ENCODE data around the gene SVOPL.

SVOPL gene

GRCh38 chr7:138727336-138728099 is 26.4 kb upstream of the SVOPL start:
- ChIA-PET POLR2A (interaction anchor here (0.5 kb wide), 1 partner anchor 17 kb away, joined by 5 read pairs; no protein-coding TSS in a partner anchor), CTCF (interaction anchor here (1.0 to 1.1 kb wide), 2 partner anchors 10 to 11 kb away, joined by 3 to 4 read pairs; no protein-coding TSS in a partner anchor)
- no peaks in the 10 kb centered on the region for H3K36me3 ChIP-seq (ENCODE audit: control insufficient read depth in 4 of 4, insufficient read depth in 4 of 4, low read length in 3 of 4)
- H3K9me3 ChIP-seq (ENCODE audit: control extremely low read depth in 1 of 5, control insufficient read depth in 4 of 5, insufficient read depth in 2 of 5, low read depth in 1 of 5, low read length in 4 of 5): no peaks in the 10 kb centered on the region
- 89% methylated on average over 9 of the region's 10 CpGs for WGBS (ENCODE audit: insufficient coverage)
- no peaks in the 10 kb centered on the region for H3K27me3 ChIP-seq (replicated peaks in 2 of 5; ENCODE audit: control insufficient read depth in 4 of 5, insufficient read depth in 5 of 5, low read length in 4 of 5)
- no peak overlapping the region for H3K4me3 ChIP-seq (ENCODE audit: control insufficient read depth in 1 of 7, extremely low read depth in 1 of 7, insufficient read depth in 4 of 7, low read depth in 2 of 7, low read length in 6 of 7)
- no peaks in the 10 kb centered on the region for H3K4me1 ChIP-seq (ENCODE audit: control extremely low read depth in 1 of 4, control insufficient read depth in 4 of 4, insufficient read depth in 4 of 4, low read length in 3 of 4)
- no peak for DNase-seq
- H3K27ac ChIP-seq (ENCODE audit: insufficient read depth in 1 of 2, low read depth in 1 of 2, low read length in 2 of 2, poor library complexity in 1 of 2, severe bottlenecking in 2 of 2): no peak overlapping the region

- Histone ChIP-seq H3K9me3 (ENCODE audit: control extremely low read depth in 1 of 5, control insufficient read depth in 4 of 5, insufficient read depth in 2 of 5, low read depth in 1 of 5, low read length in 4 of 5) (no peaks in the 10 kb centered on the region), H3K27me3 (replicated peaks in 2 of 5; ENCODE audit: control insufficient read depth in 4 of 5, insufficient read depth in 5 of 5, low read length in 4 of 5) (no peaks in the 10 kb centered on the region), H3K36me3 (ENCODE audit: control insufficient read depth in 4 of 4, insufficient read depth in 4 of 4, low read length in 3 of 4) (no peaks in the 10 kb centered on the region), H3K4me1 (ENCODE audit: control extremely low read depth in 1 of 4, control insufficient read depth in 4 of 4, insufficient read depth in 4 of 4, low read length in 3 of 4) (no peaks in the 10 kb centered on the region), H3K27ac (ENCODE audit: insufficient read depth in 1 of 2, low read depth in 1 of 2, low read length in 2 of 2, poor library complexity in 1 of 2, severe bottlenecking in 2 of 2) (no peak overlapping the region), H3K4me3 (ENCODE audit: control insufficient read depth in 1 of 7, extremely low read depth in 1 of 7, insufficient read depth in 4 of 7, low read depth in 2 of 7, low read length in 6 of 7) (no peak overlapping the region)
- POLR2A ChIA-PET: no interaction called here
- DNase-seq: no peak
- WGBS (ENCODE audit: insufficient coverage): 89% methylated on average over 8 of the region's 9 CpGs
- CTCF ChIA-PET: interaction anchor here (0.7 to 1.1 kb wide), 3 partner anchors 11 to 141 kb away, joined by 3 to 4 read pairs (median 3); no protein-coding TSS in a partner anchor
Measured at GRCh38 chr7:138726288-138726687, 25.1 kb upstream of the SVOPL start.

GRCh38 chr7:138720286-138720685 is 19.1 kb upstream of the SVOPL start:
- DNase-seq: no peak
- WGBS (ENCODE audit: insufficient coverage): 91% methylated on average over 1 of the region's 4 CpGs
- Histone ChIP-seq H3K36me3 (ENCODE audit: control insufficient read depth in 4 of 4, insufficient read depth in 4 of 4, low read length in 3 of 4) (no peaks in the 10 kb centered on the region), H3K9me3 (ENCODE audit: control extremely low read depth in 1 of 5, control insufficient read depth in 4 of 5, insufficient read depth in 2 of 5, low read depth in 1 of 5, low read length in 4 of 5) (no peaks in the 10 kb centered on the region), H3K27ac (ENCODE audit: insufficient read depth in 1 of 2, low read depth in 1 of 2, low read length in 2 of 2, poor library complexity in 1 of 2, severe bottlenecking in 2 of 2) (no peak overlapping the region), H3K4me3 (ENCODE audit: control insufficient read depth in 1 of 7, extremely low read depth in 1 of 7, insufficient read depth in 4 of 7, low read depth in 2 of 7, low read length in 6 of 7) (no peak overlapping the region), H3K4me1 (ENCODE audit: control extremely low read depth in 1 of 4, control insufficient read depth in 4 of 4, insufficient read depth in 4 of 4, low read length in 3 of 4) (peaks cover 0 to 12% (median 7%) of the 10 kb centered on the region in 4 experiments), H3K27me3 (replicated peaks in 2 of 5; ENCODE audit: control insufficient read depth in 4 of 5, insufficient read depth in 5 of 5, low read length in 4 of 5) (no peaks in the 10 kb centered on the region)
- ChIA-PET POLR2A (no interaction called here), CTCF (no interaction called here)

DNA sequence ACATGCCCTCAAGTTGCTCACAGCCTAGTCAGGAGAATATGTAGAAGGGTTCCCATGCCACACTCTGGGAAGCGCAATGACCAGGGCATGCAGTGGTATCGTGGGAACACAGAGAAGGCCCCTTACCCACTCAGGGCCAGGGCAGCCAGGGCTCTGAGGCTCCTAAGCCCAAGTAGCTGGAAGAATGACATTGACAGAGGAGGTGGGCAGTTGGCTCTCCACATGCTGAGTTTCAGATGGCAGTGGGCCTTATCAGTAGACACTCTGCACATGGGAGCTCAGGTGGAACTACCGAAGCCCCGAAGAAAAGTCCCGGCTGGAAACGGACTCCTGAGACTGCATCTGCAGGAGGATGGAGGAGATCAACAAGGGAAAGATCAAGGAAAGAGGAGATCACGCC is 15.7 kb upstream of the SVOPL start:
- Histone ChIP-seq H3K36me3 (ENCODE audit: control insufficient read depth in 4 of 4, insufficient read depth in 4 of 4, low read length in 3 of 4) (no peaks in the 10 kb centered on the region), H3K4me3 (ENCODE audit: control insufficient read depth in 1 of 7, extremely low read depth in 1 of 7, insufficient read depth in 4 of 7, low read depth in 2 of 7, low read length in 6 of 7) (no peak overlapping the region), H3K27me3 (replicated peaks in 2 of 5; ENCODE audit: control insufficient read depth in 4 of 5, insufficient read depth in 5 of 5, low read length in 4 of 5) (no peaks in the 10 kb centered on the region), H3K4me1 (ENCODE audit: control extremely low read depth in 1 of 4, control insufficient read depth in 4 of 4, insufficient read depth in 4 of 4, low read length in 3 of 4) (peaks cover 0 to 14% (median 10%) of the 10 kb centered on the region in 4 experiments), H3K9me3 (ENCODE audit: control extremely low read depth in 1 of 5, control insufficient read depth in 4 of 5, insufficient read depth in 2 of 5, low read depth in 1 of 5, low read length in 4 of 5) (no peaks in the 10 kb centered on the region), H3K27ac (ENCODE audit: insufficient read depth in 1 of 2, low read depth in 1 of 2, low read length in 2 of 2, poor library complexity in 1 of 2, severe bottlenecking in 2 of 2) (no peak overlapping the region)
- ChIA-PET POLR2A (interaction anchor here (1.2 to 4.4 kb wide), 3 partner anchors 11 to 715 kb away, joined by 3 to 23 read pairs (median 23); partner anchors contain the start of gene CREB3L2), CTCF (interaction anchor here (0.7 to 2.4 kb wide), 5 partner anchors 13 to 112 kb away, joined by 3 to 6 read pairs (median 4); no protein-coding TSS in a partner anchor)
- no peak for DNase-seq
- 96% methylated on average over 5 of the region's 7 CpGs for WGBS (ENCODE audit: insufficient coverage)

GRCh38 chr7:138713191-138713590 is 12.0 kb upstream of the SVOPL start:
- H3K27me3 ChIP-seq (replicated peaks in 2 of 5; ENCODE audit: control insufficient read depth in 4 of 5, insufficient read depth in 5 of 5, low read length in 4 of 5): no peaks in the 10 kb centered on the region
- no peaks in the 10 kb centered on the region for H3K9me3 ChIP-seq (ENCODE audit: control extremely low read depth in 1 of 5, control insufficient read depth in 4 of 5, insufficient read depth in 2 of 5, low read depth in 1 of 5, low read length in 4 of 5)
- CTCF ChIA-PET: interaction anchor here (0.6 to 1.0 kb wide), 6 partner anchors 8 to 296 kb away, joined by 3 to 5 read pairs (median 3); no protein-coding TSS in a partner anchor
- H3K4me3 ChIP-seq (ENCODE audit: control insufficient read depth in 1 of 7, extremely low read depth in 1 of 7, insufficient read depth in 4 of 7, low read depth in 2 of 7, low read length in 6 of 7): no peak overlapping the region
- POLR2A ChIA-PET: no interaction called here
- no peak overlapping the region for H3K27ac ChIP-seq (ENCODE audit: insufficient read depth in 1 of 2, low read depth in 1 of 2, low read length in 2 of 2, poor library complexity in 1 of 2, severe bottlenecking in 2 of 2)
- 57% methylated on average over 5 of the region's 7 CpGs for WGBS (ENCODE audit: insufficient coverage)
- no peak for DNase-seq
- no peaks in the 10 kb centered on the region for H3K36me3 ChIP-seq (ENCODE audit: control insufficient read depth in 4 of 4, insufficient read depth in 4 of 4, low read length in 3 of 4)
- H3K4me1 ChIP-seq (ENCODE audit: control extremely low read depth in 1 of 4, control insufficient read depth in 4 of 4, insufficient read depth in 4 of 4, low read length in 3 of 4): peaks cover 1 to 23% (median 15%) of the 10 kb centered on the region in 4 experiments

DNA sequence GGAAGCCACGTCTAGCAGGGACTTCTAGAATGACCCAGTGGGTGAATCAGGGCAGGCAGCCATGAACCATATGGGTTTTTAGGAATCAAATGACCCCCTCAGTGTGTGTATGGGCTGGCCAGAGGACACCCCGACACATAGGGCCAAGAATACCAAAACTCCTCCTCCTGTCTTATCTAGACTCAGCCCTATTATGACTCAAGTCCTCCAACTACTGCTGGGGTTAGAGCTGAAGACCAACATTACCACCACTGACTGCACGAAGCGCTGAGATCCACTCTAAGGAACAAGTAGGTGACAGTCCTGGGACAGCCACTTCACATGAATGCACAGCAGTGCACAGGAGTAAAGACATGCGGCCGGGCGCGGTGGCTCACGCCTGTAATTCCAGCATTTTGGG is 11.5 kb upstream of the SVOPL start:
- 88% methylated on average over 7 of the region's 9 CpGs for WGBS (ENCODE audit: insufficient coverage)
- no peak overlapping the region for H3K27ac ChIP-seq (ENCODE audit: insufficient read depth in 1 of 2, low read depth in 1 of 2, low read length in 2 of 2, poor library complexity in 1 of 2, severe bottlenecking in 2 of 2)
- H3K27me3 ChIP-seq (replicated peaks in 2 of 5; ENCODE audit: control insufficient read depth in 4 of 5, insufficient read depth in 5 of 5, low read length in 4 of 5): no peaks in the 10 kb centered on the region
- peaks cover 1 to 23% (median 12%) of the 10 kb centered on the region in 4 experiments for H3K4me1 ChIP-seq (ENCODE audit: control extremely low read depth in 1 of 4, control insufficient read depth in 4 of 4, insufficient read depth in 4 of 4, low read length in 3 of 4)
- no peak overlapping the region for H3K4me3 ChIP-seq (ENCODE audit: control insufficient read depth in 1 of 7, extremely low read depth in 1 of 7, insufficient read depth in 4 of 7, low read depth in 2 of 7, low read length in 6 of 7)
- no peaks in the 10 kb centered on the region for H3K36me3 ChIP-seq (ENCODE audit: control insufficient read depth in 4 of 4, insufficient read depth in 4 of 4, low read length in 3 of 4)
- ChIA-PET POLR2A (no interaction called here), CTCF (interaction anchor here (0.6 to 1.4 kb wide), 3 partner anchors 26 to 296 kb away, joined by 3 read pairs; no protein-coding TSS in a partner anchor)
- no peaks in the 10 kb centered on the region for H3K9me3 ChIP-seq (ENCODE audit: control extremely low read depth in 1 of 5, control insufficient read depth in 4 of 5, insufficient read depth in 2 of 5, low read depth in 1 of 5, low read length in 4 of 5)
- no peak for DNase-seq
